Measurements from ENCODE around the gene CALML3. TPM values are rescaled to one million over a fixed set of nuclear protein-coding genes. Genes with fewer than 3 reads are reported as not detected.

CALML3 gene
- total and polyA plus RNA-seq, 10 donors, result 0.10 TPM; not detected in 9

DNA sequence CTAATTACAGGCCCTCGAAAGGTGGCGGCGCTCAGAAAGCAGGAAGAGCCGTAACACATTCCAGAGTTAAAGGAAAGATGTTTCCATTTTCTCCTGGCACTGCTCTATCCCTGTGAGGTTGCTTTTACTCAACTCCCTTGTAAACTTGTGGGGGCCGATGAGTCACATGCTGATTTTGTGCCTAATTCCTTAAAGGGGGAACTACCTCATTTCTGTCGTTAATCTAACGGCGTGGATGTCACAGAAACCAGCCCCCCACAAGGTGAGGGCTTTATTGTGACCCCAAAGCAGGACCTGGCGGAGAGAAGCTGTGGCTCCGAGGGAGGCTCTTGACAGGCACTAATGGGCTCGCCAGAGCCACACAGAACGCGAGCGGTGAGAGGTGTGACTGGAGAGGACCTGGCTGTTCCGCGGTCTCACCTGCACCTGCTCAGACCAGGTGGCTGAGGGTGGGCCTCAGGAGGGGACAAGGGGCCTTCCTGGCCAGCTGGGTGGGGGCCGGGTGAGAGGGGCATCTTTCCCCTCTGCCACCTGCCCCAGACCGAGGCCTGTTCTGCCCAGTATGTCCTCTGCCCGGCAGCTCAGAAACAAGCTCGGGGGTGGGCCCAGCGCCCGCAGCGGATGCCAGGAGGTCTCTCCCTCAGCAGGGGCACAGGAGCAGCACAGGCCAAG lies 50.9 kb downstream of the CALML3 start:
- Histone ChIP-seq H3K27ac (no peak overlapping the region), H3K36me3 (no peaks in the 10 kb centered on the region), H3K4me1 (no peaks in the 10 kb centered on the region), H3K4me3 (no peak overlapping the region), H3K27me3 (replicated peaks in 1 of 7) (no peaks in the 10 kb centered on the region), H3K9me3 (peaks cover 0 to 1% (median 0%) of the 10 kb centered on the region in 8 donors)
- intact Hi-C loops (cut with DNase I; ENCODE audit: low total_unique reads), result no loop called here
- 82 to 86% (median 83%) methylated on average over 22 to 23 of the region's 23 CpGs for WGBS, 5 donors
- TF ChIP-seq, protein P1, sequence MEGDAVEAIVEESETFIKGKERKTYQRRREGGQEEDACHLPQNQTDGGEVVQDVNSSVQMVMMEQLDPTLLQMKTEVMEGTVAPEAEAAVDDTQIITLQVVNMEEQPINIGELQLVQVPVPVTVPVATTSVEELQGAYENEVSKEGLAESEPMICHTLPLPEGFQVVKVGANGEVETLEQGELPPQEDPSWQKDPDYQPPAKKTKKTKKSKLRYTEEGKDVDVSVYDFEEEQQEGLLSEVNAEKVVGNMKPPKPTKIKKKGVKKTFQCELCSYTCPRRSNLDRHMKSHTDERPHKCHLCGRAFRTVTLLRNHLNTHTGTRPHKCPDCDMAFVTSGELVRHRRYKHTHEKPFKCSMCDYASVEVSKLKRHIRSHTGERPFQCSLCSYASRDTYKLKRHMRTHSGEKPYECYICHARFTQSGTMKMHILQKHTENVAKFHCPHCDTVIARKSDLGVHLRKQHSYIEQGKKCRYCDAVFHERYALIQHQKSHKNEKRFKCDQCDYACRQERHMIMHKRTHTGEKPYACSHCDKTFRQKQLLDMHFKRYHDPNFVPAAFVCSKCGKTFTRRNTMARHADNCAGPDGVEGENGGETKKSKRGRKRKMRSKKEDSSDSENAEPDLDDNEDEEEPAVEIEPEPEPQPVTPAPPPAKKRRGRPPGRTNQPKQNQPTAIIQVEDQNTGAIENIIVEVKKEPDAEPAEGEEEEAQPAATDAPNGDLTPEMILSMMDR (IDR thresholded peaks at IDR 0.05 in 8 of 11, conservative IDR thresholded peaks at IDR 0.05 in 3 of 11), result no peak
- TF ChIP-seq POLR2AphosphoS5 (IDR thresholded peaks at IDR 0.05), result peak in 1 of 3 donors; percentile 25
- peak; percentile 74 for DNase-seq

DNA sequence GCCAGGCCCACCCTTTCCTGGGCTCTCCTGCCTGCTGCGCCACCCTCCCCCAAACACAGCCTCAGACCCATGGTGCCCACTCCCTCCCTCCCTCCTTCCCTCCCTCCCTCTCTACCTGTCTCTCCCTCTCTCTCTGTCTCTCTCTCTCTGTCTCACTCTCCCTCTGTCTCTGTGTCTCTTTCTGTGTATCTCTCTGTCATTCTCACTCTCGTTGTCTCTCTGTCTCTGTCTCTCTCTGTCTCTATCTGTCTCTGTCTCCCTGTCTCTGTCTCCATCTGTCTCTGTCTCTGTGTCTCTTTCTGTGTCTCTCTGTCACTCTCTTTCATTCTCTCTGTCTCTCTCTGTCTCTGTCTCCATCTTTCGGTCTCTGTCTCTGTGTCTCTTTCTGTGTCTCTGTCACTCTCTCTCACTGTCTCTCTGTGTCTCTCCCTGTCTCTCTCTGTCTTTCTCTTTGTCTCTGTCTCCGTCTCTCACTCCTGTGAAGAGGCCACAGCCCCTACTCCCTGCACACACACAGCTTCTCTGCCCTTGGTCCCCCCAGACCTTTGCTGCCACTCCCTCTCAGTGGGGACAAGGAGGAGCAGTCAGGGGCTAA lies 51.5 kb downstream of the CALML3 start:
- peaks cover 0 to 3% (median 0%) of the 10 kb centered on the region in 6 donors for H3K4me1 ChIP-seq
- no peaks in the 10 kb centered on the region for H3K27me3 ChIP-seq (replicated peaks in 1 of 7)
- H3K36me3 ChIP-seq, result no peaks in the 10 kb centered on the region
- intact Hi-C loops (cut with DNase I; ENCODE audit: low total_unique reads), result no loop called here
- H3K9me3 ChIP-seq, result peaks cover 0 to 8% (median 0%) of the 10 kb centered on the region in 8 donors
- TF ChIP-seq POLR2A (IDR thresholded peaks at IDR 0.05) (no peak), POLR2AphosphoS5 (IDR thresholded peaks at IDR 0.05) (no peak)
- TF ChIP-seq, protein P1 (IDR thresholded peaks at IDR 0.05 in 8 of 11, conservative IDR thresholded peaks at IDR 0.05 in 3 of 11), result no peak
- DNase-seq, result no peak
- H3K27ac ChIP-seq, result no peak overlapping the region
- H3K4me3 ChIP-seq, result no peak overlapping the region
- WGBS, 5 donors, result 88 to 94% (median 90%) methylated on average over 4 of the region's 4 CpGs

Other genes starting within 250 kb of the CALML3 start
- not detected for gene UCN3, start 160.0 kb upstream of the CALML3 start, total RNA-seq
- gene UCN3, start 160.0 kb upstream of the CALML3 start, polyA plus RNA-seq, result not detected
- gene TUBAL3, start 120.1 kb upstream of the CALML3 start, total RNA-seq, result not detected
- not detected for gene TUBAL3, start 120.1 kb upstream of the CALML3 start, polyA plus RNA-seq
- gene NET1, start 112.4 kb upstream of the CALML3 start, total RNA-seq, result 10 to 100 TPM in 6 of 7 donors, 1 to 10 TPM in 1; 4.6 to 19.5 (median 14.7) TPM
- 1 to 10 TPM; 6.1 to 8.2 (median 6.9) TPM for gene NET1, start 112.4 kb upstream of the CALML3 start, polyA plus RNA-seq
- not detected for gene CALML5, start 25.4 kb upstream of the CALML3 start, total RNA-seq
- under 1 TPM in 1 of 3 donors, not detected in 2; 0.13 TPM for gene CALML5, start 25.4 kb upstream of the CALML3 start, polyA plus RNA-seq
- 10 to 100 TPM; 17.0 to 29.6 (median 21.6) TPM for gene ASB13, start 141.6 kb downstream of the CALML3 start, total RNA-seq
- 10 to 100 TPM; 17.7 to 25.4 (median 25.1) TPM for gene ASB13, start 141.6 kb downstream of the CALML3 start, polyA plus RNA-seq
- 10 to 100 TPM; 58.3 to 87.9 (median 72.6) TPM for gene TASOR2, start 159.9 kb downstream of the CALML3 start, total RNA-seq
- gene TASOR2, start 159.9 kb downstream of the CALML3 start, polyA plus RNA-seq, result 10 to 100 TPM in 2 of 3 donors, 1 to 10 TPM in 1; 9.5 to 11.3 (median 10.1) TPM

All from spleen (tissue), 11 donors.